AG09309 (cell line): ENCODE data around the gene NMRK2.

Experiments used
- DNase-seq: peaks from one replicate; pipeline ENCODE4 v3.0.0-alpha.2; 2010; ENCODE audit warnings: low read depth
- H3K4me3 ChIP-seq: 2 replicates; pipeline ENCODE4 v1.5.1; 2011; ENCODE audit warnings: mild to moderate bottlenecking, low read depth, low read length, moderate library complexity; ENCODE audit not compliant: control insufficient read depth
- TF ChIP-seq, protein P1 (sequence below): IDR thresholded peaks from 2 replicates; pipeline ENCODE4 v1.5.1; 2011; ENCODE audit warnings: mild to moderate bottlenecking, low read depth, low read length, inconsistent platforms; ENCODE audit not compliant: insufficient read depth, control insufficient read depth; ENCODE audit errors: missing control alignments

The NMRK2 gene

DNA sequence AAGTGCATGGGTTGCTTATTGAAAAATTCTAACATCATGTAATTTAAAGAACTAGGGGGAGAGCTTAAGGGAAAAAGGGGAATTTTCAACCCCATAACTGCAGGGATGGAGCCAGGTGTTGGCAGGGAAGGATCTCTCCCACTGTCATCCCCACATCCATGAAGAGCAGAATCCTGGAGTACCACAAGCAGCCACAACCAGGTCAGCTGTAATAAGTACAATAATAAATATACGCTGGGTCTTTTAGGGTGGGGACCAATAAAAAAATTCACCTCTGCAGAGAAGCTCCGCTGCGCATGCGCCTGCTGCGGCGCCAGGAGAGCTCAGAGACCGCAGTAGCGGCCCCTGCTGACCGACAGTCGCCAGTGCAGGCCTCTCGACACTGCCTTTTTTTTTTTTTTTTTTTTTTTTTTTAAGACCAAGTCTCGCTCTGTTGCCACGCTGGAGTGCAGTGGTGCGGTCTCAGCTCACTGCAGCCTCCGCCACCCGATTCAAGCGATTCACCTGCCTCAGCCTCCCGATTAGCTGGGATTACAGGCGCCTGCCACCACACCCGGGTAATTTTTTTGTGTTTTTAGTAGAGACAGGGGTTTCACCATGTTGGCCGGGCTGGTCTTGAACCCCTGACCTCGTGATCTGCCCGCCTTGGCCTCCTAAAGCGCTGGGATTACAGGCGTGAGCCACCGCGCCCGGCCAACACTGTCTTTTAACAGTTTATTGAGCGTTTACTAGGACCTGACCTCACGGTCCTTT lies 54.9 kb downstream of the NMRK2 start:
- DNase-seq, result no peak
- H3K4me3 ChIP-seq, result peak overlapping the region; percentile 21
- TF ChIP-seq, protein P1, sequence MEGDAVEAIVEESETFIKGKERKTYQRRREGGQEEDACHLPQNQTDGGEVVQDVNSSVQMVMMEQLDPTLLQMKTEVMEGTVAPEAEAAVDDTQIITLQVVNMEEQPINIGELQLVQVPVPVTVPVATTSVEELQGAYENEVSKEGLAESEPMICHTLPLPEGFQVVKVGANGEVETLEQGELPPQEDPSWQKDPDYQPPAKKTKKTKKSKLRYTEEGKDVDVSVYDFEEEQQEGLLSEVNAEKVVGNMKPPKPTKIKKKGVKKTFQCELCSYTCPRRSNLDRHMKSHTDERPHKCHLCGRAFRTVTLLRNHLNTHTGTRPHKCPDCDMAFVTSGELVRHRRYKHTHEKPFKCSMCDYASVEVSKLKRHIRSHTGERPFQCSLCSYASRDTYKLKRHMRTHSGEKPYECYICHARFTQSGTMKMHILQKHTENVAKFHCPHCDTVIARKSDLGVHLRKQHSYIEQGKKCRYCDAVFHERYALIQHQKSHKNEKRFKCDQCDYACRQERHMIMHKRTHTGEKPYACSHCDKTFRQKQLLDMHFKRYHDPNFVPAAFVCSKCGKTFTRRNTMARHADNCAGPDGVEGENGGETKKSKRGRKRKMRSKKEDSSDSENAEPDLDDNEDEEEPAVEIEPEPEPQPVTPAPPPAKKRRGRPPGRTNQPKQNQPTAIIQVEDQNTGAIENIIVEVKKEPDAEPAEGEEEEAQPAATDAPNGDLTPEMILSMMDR, result peak; percentile 90

DNA sequence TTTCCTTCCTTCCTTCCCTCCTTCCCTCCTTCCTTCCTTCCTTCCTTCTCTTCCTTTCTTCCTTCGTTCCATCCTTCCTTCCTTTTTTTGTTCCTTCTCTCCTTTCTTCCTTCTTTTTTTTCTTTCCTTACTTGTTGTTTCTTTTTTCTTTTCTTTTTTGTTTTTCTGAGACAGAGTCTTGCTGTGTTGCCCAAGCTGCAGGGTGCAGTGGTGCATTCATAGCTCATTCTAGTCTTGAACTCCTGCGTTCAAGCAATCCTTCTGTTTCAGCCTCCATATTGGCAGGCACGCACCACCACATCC lies 57.9 kb downstream of the NMRK2 start:
- H3K4me3 ChIP-seq, result no peak overlapping the region
- TF ChIP-seq, protein P1, result no peak
- DNase-seq, result no peak
